ENCODE data around the gene CZIB.
A peak's percentile ranks its signal among the peaks of the same experiment; 100 is the strongest.

Gene CZIB

DNA sequence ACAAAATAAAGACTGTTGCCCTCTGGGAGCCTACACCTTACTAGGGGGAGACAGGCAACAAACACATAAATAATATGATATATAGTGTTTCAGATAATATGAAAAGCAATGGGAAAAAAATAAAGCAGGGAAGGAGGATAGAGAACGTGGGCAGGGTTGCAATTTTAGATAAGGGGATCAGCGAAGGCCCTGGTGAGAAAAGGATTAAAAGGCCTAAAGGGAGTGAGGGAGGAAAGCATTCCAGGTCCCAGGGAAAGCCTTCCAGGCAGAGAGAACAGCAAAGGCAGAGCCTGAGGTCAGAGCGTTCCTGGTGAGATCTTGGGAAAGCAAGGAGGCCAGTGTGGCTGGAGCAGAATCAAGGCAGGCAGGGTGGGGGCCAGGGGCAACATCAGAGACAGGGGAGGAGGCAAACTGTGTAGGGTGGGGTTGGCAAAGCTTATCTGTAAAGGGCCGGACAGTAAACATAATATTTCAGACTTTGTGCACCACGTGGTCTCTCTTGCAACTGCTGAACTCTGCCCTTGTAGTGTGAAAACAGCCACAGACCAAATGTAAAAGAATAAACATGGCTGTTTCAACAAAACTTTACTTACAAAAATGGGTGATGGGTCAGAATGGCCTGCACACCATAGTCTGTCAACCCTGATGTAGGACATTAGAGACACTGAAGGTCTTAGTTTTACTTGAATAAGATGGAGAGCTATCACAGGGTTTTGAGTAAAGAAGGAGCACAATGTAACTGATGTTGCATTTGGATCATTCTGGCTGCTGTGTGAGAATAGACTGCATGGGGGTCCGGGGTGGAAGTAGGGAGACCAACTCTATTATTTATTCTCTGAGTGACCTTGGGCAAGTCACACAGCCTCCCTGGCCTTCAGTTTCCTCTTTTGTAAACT lies 37.1 kb downstream of the CZIB start:
- no peaks in the 10 kb centered on the region for H3K36me3 ChIP-seq (ENCODE audit: control insufficient read depth, insufficient read depth, low read length)
- no peak overlapping the region for H2BK120ac ChIP-seq (ENCODE audit: low read depth, low read length)
- no peak overlapping the region for H2BK5ac ChIP-seq (ENCODE audit: low read length)
- no peak overlapping the region for H3K23ac ChIP-seq (ENCODE audit: low read length)
- H3K27me3 ChIP-seq (ENCODE audit: insufficient read depth, low read length, poor library complexity): no peaks in the 10 kb centered on the region
- H2BK15ac ChIP-seq (replicated peaks; ENCODE audit: low read depth): no peak overlapping the region
- H2AK5ac ChIP-seq (ENCODE audit: low read length): no peak overlapping the region
- H3K4ac ChIP-seq (ENCODE audit: low read depth, low read length): no peak overlapping the region
- no peaks in the 10 kb centered on the region for H3K79me2 ChIP-seq (ENCODE audit: control insufficient read depth, insufficient read depth, low read length)
- H3K18ac ChIP-seq (ENCODE audit: low read length): no peak overlapping the region
- H3K79me1 ChIP-seq (ENCODE audit: low read length): no peaks in the 10 kb centered on the region
- no peak overlapping the region for H4K8ac ChIP-seq (ENCODE audit: low read depth, low read length)
- no CpG with 5 or more reads among the region's 6 CpGs for WGBS (ENCODE audit: extremely low coverage, insufficient coverage, low lambda C conversion rate)
- H3K9ac ChIP-seq (ENCODE audit: low read length): no peak overlapping the region
- H3K56ac ChIP-seq (ENCODE audit: low read length): no peak overlapping the region
- no peak overlapping the region for H4K5ac ChIP-seq (ENCODE audit: low read length)
- no peaks in the 10 kb centered on the region for H3K4me1 ChIP-seq (ENCODE audit: control insufficient read depth, low read depth, low read length)
- no peak overlapping the region for H3K4me2 ChIP-seq (ENCODE audit: low read length)
- peak; percentile 32 for DNase-seq
- no peak overlapping the region for H3K4me3 ChIP-seq (ENCODE audit: low read length)
- no peak overlapping the region for H3K27ac ChIP-seq (ENCODE audit: low read depth, low read length)

DNA sequence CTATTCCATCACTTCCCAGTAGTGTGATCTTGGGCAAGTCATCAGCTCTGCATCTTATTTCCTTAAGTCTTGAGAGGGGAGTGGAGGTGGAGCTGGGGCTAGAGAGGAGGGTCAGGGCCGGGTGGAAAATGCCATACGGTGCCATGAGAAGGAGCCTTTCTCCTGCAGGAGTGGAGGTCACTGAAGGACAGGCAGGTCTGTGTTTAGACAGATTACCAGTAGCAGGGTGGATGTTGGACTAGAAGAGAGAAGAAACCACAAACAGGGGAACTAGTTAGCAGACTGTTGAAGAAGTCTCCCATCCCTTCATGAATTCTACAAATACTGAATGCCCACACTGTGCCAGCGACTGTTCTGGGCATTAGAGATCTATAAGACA lies 37.7 kb downstream of the CZIB start:
- Histone ChIP-seq H3K4me3 (ENCODE audit: low read length) (no peak overlapping the region), H3K36me3 (ENCODE audit: control insufficient read depth, insufficient read depth, low read length) (no peaks in the 10 kb centered on the region), H2AK5ac (ENCODE audit: low read length) (no peak overlapping the region), H2BK15ac (replicated peaks; ENCODE audit: low read depth) (no peak overlapping the region), H4K8ac (ENCODE audit: low read depth, low read length) (no peak overlapping the region), H3K4me1 (ENCODE audit: control insufficient read depth, low read depth, low read length) (no peaks in the 10 kb centered on the region), H3K9ac (ENCODE audit: low read length) (no peak overlapping the region), H3K23ac (ENCODE audit: low read length) (no peak overlapping the region), H3K27ac (ENCODE audit: low read depth, low read length) (no peak overlapping the region), H3K4ac (ENCODE audit: low read depth, low read length) (no peak overlapping the region), H3K79me1 (ENCODE audit: low read length) (no peaks in the 10 kb centered on the region), H3K56ac (ENCODE audit: low read length) (no peak overlapping the region), H3K27me3 (ENCODE audit: insufficient read depth, low read length, poor library complexity) (no peaks in the 10 kb centered on the region), H2BK5ac (ENCODE audit: low read length) (no peak overlapping the region), H4K5ac (ENCODE audit: low read length) (no peak overlapping the region), H3K4me2 (ENCODE audit: low read length) (no peak overlapping the region), H3K79me2 (ENCODE audit: control insufficient read depth, insufficient read depth, low read length) (no peaks in the 10 kb centered on the region), H3K18ac (ENCODE audit: low read length) (no peak overlapping the region), H2BK120ac (ENCODE audit: low read depth, low read length) (no peak overlapping the region)
- no CpG with 5 or more reads among the region's 3 CpGs for WGBS (ENCODE audit: extremely low coverage, insufficient coverage, low lambda C conversion rate)
- DNase-seq: no peak

DNA sequence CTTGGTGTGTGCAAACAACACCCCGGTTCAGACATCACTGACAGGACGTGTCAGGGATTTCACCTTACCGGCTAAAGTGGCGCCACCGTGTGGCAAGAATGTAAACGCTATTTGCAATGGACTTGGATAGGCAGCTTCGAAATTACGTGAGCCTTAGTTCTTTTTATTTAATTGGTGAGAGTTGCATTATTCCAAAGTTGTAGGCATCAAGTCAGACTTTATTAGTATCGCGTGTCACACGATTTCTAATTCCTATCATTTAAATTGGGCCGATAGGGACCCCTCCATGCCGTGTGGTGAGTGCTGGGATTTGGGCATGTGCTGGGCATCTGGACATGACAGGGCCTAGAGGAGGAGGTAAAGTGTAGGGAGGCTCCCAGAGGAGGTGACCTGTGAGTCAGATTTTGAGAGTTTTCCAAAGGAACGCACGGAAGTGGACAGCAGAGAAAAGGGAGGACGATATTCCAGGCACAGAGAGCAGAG lies 38.3 kb downstream of the CZIB start:
- Histone ChIP-seq H3K27ac (ENCODE audit: low read depth, low read length) (no peak overlapping the region), H3K4me3 (ENCODE audit: low read length) (no peak overlapping the region), H4K5ac (ENCODE audit: low read length) (no peak overlapping the region), H3K79me1 (ENCODE audit: low read length) (no peaks in the 10 kb centered on the region), H2BK15ac (replicated peaks; ENCODE audit: low read depth) (no peak overlapping the region), H2AK5ac (ENCODE audit: low read length) (no peak overlapping the region), H3K56ac (ENCODE audit: low read length) (no peak overlapping the region), H2BK120ac (ENCODE audit: low read depth, low read length) (no peak overlapping the region), H3K27me3 (ENCODE audit: insufficient read depth, low read length, poor library complexity) (no peaks in the 10 kb centered on the region), H3K4ac (ENCODE audit: low read depth, low read length) (no peak overlapping the region), H3K4me1 (ENCODE audit: control insufficient read depth, low read depth, low read length) (no peaks in the 10 kb centered on the region), H4K8ac (ENCODE audit: low read depth, low read length) (no peak overlapping the region), H3K23ac (ENCODE audit: low read length) (no peak overlapping the region), H3K4me2 (ENCODE audit: low read length) (no peak overlapping the region), H3K36me3 (ENCODE audit: control insufficient read depth, insufficient read depth, low read length) (no peaks in the 10 kb centered on the region), H2BK5ac (ENCODE audit: low read length) (no peak overlapping the region), H3K18ac (ENCODE audit: low read length) (no peak overlapping the region), H3K9ac (ENCODE audit: low read length) (no peak overlapping the region), H3K79me2 (ENCODE audit: control insufficient read depth, insufficient read depth, low read length) (no peaks in the 10 kb centered on the region)
- WGBS (ENCODE audit: extremely low coverage, insufficient coverage, low lambda C conversion rate): no CpG with 5 or more reads among the region's 16 CpGs
- peak; percentile 86 for DNase-seq

DNA sequence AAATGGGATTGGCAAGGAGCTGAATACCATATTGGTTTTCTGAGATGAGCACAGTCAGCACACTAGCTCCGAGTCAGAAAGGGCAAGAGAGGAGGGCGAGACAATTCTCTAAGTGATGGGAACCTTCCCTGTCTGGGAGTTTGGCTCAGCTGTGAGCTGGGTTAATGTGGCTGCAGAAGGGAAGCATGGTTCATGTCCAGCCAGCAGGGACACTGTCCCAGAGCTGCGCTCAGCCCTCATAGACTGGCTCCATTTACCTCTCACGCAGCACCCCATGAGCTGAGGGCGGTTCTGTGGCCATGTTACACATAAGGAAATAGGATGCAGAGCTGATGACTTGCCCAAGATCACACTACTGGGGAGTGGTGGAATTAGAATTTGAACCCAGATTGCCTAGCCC lies 39.5 kb downstream of the CZIB start:
- Histone ChIP-seq H2BK5ac (ENCODE audit: low read length) (no peak overlapping the region), H3K27me3 (ENCODE audit: insufficient read depth, low read length, poor library complexity) (no peaks in the 10 kb centered on the region), H3K79me1 (ENCODE audit: low read length) (no peaks in the 10 kb centered on the region), H3K56ac (ENCODE audit: low read length) (no peak overlapping the region), H3K4ac (ENCODE audit: low read depth, low read length) (no peak overlapping the region), H4K8ac (ENCODE audit: low read depth, low read length) (no peak overlapping the region), H3K23ac (ENCODE audit: low read length) (no peak overlapping the region), H2BK15ac (replicated peaks; ENCODE audit: low read depth) (no peak overlapping the region), H3K27ac (ENCODE audit: low read depth, low read length) (no peak overlapping the region), H3K36me3 (ENCODE audit: control insufficient read depth, insufficient read depth, low read length) (no peaks in the 10 kb centered on the region), H3K4me1 (ENCODE audit: control insufficient read depth, low read depth, low read length) (no peaks in the 10 kb centered on the region), H4K5ac (ENCODE audit: low read length) (no peak overlapping the region), H2BK120ac (ENCODE audit: low read depth, low read length) (no peak overlapping the region), H3K18ac (ENCODE audit: low read length) (no peak overlapping the region), H3K4me3 (ENCODE audit: low read length) (no peak overlapping the region), H3K9ac (ENCODE audit: low read length) (no peak overlapping the region), H3K4me2 (ENCODE audit: low read length) (no peak overlapping the region), H3K79me2 (ENCODE audit: control insufficient read depth, insufficient read depth, low read length) (no peaks in the 10 kb centered on the region), H2AK5ac (ENCODE audit: low read length) (no peak overlapping the region)
- DNase-seq: no peak
- no CpG with 5 or more reads among the region's 5 CpGs for WGBS (ENCODE audit: extremely low coverage, insufficient coverage, low lambda C conversion rate)

DNA sequence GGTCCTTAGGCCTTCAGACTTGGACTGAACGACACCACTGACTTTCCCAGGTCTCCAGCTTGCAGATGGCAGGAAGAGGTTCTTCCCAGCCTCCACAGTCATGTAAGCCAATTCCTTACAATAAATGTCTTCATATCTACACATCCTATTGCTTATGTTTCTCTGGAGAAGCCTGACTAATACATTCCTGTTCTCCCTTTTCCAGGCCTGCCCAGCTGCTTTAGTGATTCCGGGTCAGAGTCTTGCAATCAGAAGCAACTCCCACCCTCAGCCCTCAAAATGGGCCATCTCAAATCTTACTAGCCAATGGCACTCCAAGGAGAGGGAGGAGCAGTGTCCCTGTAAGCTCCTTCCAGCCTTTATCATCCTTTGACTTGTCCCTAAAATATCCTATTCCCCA lies 40.2 kb downstream of the CZIB start:
- no peak overlapping the region for H3K4ac ChIP-seq (ENCODE audit: low read depth, low read length)
- H3K79me1 ChIP-seq (ENCODE audit: low read length): no peaks in the 10 kb centered on the region
- no peak overlapping the region for H4K8ac ChIP-seq (ENCODE audit: low read depth, low read length)
- no peak overlapping the region for H3K18ac ChIP-seq (ENCODE audit: low read length)
- H4K5ac ChIP-seq (ENCODE audit: low read length): no peak overlapping the region
- WGBS (ENCODE audit: extremely low coverage, insufficient coverage, low lambda C conversion rate): no CpG with 5 or more reads among the region's 2 CpGs
- no peaks in the 10 kb centered on the region for H3K79me2 ChIP-seq (ENCODE audit: control insufficient read depth, insufficient read depth, low read length)
- no peaks in the 10 kb centered on the region for H3K36me3 ChIP-seq (ENCODE audit: control insufficient read depth, insufficient read depth, low read length)
- DNase-seq: no peak
- H3K56ac ChIP-seq (ENCODE audit: low read length): no peak overlapping the region
- no peak overlapping the region for H2BK5ac ChIP-seq (ENCODE audit: low read length)
- no peak overlapping the region for H3K9ac ChIP-seq (ENCODE audit: low read length)
- no peaks in the 10 kb centered on the region for H3K4me1 ChIP-seq (ENCODE audit: control insufficient read depth, low read depth, low read length)
- no peak overlapping the region for H2BK120ac ChIP-seq (ENCODE audit: low read depth, low read length)
- no peak overlapping the region for H3K4me2 ChIP-seq (ENCODE audit: low read length)
- no peak overlapping the region for H2AK5ac ChIP-seq (ENCODE audit: low read length)
- H3K4me3 ChIP-seq (ENCODE audit: low read length): no peak overlapping the region
- H2BK15ac ChIP-seq (replicated peaks; ENCODE audit: low read depth): no peak overlapping the region
- H3K23ac ChIP-seq (ENCODE audit: low read length): no peak overlapping the region
- no peak overlapping the region for H3K27ac ChIP-seq (ENCODE audit: low read depth, low read length)
- no peaks in the 10 kb centered on the region for H3K27me3 ChIP-seq (ENCODE audit: insufficient read depth, low read length, poor library complexity)

Data from mesendoderm (in vitro differentiated cells).